Measurements from ENCODE around the gene CPTP.
"Not testable (repeated sequence)": the region's sequence is repeated elsewhere in the genome, so short reads cannot be mapped to it uniquely, and the experiment has no call there.

The CPTP gene

DNA sequence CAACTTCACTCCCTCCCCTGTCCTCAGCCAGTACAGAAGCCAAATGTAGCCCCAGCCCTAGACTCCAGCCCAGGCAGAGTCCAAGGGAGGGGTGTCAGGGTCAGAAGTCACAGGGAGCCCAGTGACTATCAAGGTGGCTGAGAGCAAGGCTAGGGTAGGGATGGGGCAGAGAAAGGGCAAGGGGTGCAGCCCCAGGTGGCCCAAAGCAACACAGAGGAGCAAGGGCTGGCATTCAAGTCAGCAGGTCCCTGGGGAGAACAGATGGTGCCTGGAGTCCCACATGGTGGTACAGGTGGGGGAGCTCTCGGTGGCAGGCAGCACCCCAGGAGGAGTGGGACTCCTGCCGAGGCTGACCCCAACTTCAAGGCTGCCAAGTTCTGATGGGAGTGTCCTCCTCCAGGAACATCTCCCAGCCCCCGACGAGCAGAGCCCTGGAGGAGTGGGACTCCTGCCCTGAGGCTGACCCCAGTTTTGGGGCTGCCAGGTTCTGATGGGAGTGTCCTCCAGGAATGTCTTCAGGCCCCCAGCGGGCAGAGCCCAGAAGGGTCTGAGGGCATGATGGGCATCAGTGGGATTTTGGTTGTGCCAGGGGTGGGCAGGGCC lies 28.3 kb downstream of the CPTP start:
- no peak for DNase-seq

DNA sequence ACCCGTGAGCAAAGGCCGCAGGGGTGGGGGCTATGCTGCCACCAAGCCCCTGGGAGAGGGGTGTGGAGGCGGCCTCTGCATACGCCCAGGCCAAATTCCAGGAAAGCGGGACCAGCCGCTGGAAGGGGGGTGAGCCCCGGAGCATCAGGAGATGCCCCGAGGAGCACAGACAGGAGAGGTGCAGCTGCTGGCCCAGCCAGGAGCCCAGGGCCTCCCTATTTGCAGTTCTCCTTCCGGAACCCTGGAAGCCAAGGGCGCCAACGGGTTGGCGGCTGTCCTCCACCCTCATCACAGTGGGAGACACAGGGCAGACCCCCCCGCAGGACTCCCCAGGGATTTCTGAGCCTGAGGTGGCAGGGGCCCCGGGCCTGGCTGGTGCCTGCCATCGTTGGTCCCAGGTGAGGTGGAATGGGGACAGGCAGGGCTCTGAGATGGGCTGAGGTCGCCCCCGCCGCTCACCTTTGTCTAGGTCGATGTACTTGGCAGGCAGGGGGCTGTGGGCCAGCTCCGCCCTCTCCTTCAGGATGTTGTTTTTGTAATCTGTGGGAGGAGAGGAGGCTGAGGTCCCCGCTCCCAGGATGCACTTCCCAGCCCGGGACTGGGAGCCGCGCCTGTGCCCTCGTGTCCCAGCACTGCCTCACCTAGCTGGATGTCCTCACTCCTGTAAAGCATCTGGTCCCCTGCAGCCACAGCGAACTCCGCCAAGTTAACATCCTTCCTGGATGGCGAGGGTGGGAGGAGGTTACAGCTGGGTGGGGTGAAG lies 29.0 kb downstream of the CPTP start:
- no peak for DNase-seq

DNA sequence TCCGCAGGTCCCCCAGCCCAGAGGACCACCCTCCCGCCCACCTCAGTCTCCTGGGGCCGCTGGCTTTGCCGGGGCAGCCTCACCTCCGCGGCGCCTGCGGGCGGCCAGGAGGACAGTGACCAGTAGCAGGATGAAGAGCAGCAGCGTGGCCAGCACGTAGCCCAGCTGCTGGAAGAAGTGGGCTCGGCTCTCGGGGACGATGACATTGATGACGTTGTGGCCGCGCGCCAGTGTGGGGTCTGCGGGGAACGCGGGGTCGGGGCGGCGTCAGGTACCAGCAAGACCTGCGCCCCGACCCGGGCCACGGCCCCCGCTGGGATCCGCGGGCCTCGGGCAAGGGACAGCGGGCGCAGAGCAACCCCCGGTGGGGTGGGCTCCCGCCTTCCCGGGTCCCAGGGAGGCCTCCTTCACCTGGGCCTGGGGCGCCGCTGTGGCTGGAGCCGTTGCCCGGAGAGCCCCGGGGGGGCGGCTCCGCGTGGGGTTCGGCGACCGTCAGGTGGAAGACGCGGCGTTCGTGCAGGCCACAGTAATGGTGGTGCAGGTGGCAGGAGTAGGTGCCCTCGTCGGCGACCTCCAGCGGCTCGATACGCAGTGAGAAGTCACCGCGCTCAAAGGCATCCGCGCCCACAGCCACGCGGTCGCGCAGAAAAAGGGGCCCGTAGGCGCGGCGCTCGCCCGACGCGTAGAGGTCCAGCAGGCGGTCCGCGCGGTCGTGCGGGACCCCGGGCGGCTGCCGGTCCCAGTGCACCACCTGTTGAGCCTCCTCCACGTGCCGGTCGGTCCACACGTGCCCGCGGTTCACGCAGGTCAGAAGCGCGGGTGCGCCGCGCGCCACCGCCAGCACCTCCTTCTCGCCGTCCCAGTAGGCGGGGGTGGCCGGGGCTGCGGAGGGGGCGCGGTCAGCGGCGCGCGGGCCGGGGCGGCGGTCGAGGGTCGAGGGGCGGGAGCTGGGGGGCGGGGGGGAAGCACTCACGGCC lies 30.0 kb downstream of the CPTP start:
- no peak for DNase-seq

DNA sequence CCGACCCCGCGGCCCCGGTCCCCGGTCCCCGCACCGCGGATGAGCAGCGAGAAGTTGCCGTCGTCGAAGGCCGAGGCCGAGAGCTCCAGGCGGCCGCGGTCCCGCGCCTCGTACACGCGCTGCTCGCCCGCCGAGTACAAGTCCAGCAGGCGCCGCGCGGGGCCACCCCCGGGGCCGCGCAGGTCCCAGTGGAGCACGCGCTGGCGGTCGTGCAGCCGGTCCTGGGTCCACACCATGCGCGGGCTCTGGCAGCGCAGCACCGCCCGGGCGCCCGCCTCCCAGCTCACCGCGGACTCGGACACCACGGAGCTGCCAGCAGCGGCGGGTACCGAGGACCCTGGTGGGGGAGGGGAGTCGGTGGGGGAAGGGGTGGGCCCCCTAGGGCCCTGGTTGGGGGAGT lies 30.8 kb downstream of the CPTP start:
- DNase-seq: peak; percentile 43 to 73 (median 54)

DNA sequence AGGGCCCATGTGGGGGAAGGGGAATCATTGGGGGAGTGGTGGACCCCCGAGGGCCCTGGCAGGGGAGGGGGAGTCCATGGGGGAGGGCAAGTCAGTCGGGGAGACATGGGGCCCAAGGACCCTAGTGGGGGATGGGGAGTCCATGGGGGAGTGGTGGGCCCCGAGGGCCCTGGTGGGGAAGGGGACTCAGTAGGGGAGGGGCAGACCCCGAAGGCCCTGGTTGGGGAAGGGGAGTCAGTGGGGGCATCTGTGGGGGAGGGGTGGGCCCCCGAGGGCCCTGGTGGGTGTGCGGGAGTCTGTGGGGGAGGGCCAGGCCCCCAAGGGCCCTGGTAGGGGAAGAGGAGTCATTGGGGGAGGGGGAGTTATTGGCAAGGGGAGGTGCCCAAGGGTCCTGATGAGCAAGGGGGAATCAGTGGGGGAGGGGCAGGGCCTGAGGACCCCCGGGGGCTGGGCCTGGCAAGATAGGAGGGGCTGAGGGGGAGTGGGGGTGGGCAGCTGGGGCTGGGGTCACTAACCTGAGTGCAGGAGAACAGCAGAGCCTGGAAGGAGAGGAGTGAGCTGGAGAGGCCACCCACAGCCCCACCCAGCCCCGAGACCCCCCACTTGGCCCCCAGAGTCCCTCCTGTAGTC lies 31.7 kb downstream of the CPTP start:
- no peak for DNase-seq

DNA sequence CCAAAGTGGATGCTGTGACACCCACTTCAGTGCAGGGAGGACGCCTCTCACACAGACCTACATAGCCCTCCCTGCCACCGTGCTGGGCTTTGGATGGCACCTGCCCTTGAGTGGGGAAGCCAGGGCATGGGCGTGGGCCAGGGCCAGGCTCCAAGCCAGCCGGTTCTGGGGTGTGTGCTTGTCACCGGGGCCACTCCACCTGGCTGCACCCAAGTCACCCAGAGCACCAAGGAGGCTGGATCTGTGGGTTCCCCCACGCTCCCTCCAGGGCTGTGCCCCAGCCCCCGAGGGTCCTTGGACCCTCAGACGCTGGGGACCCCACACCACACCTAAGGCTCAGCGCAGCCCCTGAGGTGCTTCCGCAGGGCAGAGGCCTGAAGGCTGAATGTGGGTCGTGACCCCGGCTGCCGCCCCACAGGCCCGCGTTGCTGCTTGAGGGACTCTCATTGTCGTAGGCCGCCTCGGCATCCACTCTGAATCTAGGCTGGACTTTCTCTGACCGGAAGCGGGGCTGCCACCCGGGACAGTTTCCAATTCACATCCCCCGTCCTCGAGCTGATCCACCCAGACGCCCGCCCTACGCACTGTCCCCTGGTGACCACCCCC lies 32.3 kb downstream of the CPTP start:
- DNase-seq: no peak

DNA sequence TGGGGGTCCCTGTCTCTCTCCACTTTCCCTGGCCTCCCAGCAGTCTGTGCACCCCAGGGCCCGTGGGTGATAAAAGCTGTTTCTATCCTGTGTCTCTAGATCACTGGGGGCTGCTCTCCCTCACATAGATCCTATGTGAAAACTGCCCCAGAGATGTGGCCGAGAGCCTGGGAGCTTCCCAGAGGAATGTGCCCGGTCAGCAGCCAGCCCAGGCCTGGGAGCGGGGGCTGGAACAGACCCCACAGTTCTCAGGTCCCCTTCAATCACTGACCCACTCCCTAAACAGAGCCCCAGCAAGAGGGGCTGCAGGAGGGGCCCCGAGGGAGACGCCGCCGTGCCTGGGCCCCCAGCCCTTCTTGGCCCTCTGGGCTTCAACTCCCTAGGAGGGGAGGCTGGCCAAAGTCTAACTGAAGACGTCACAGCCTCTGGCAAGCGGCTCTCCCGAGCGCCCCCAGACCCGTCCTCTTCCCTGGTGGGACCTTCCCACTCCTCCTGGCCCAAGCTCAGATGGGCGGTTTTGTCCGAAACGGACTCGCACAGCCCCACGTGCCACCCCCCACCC lies 33.4 kb downstream of the CPTP start:
- DNase-seq: no peak

DNA sequence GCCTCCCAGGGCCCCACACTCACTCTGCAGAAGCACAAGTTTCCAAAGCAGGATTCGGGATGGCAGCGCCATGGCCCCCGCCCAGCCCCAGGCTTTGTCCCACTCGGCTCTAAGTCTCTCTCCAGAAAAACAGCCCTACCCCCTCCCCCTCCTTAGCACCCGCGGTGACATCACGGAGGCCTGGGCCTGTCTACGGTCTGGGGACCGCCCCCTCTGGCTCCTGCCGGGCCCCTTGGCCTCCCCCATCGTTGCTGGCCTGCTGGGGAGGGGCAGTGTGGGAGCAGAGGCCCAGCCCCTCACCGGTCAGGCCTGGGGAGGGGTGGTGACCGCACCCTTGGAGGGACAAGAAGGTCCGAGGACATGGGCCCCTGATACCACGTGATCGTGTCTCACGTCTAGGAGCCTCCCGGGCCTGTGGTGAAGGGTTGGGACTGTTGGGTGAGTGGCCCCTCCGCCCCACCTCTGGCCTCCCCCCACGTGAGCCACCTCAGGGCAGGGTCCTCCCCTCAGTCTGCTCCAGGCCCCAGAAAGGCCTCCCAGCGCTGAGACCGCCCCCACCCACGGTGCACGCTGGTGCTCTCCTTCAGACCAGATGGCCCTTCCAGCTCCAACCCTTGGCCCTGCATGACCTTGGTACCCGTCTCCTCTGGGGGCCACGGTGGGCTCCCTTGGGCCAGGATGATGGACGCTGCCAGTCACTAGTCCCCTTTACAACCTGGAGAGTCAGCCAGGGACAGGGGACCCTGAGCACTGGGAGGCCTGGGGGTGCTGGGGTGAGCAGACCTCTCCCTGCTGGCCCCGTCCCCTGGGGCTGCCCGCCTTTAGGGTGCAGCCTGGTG lies 34.0 kb downstream of the CPTP start, which contains the start of gene MXRA8:
MXRA8 (minus strand) TSS at position 123 of the 839 bp plus-strand sequence; CDS start at position 72, 51 bp downstream.
- DNase-seq: no peak

DNA sequence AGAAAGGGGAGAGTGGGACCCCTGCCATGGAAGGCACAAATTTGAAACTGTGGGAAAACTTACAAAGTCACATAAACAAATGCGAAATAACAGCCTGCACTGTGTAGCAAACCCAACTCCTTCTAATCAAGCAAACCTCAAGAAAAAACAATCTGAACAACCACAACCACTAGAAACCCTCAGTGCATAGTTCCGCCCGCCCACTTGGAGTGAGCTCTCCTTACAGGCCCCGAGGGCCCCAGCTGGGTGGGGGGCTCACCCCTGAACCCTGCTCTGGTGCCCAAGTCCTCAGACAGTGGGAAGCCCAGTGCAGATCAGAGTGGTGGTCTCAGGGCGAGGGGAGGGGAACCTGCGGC lies 34.7 kb downstream of the CPTP start:
- no peak for DNase-seq

DNA sequence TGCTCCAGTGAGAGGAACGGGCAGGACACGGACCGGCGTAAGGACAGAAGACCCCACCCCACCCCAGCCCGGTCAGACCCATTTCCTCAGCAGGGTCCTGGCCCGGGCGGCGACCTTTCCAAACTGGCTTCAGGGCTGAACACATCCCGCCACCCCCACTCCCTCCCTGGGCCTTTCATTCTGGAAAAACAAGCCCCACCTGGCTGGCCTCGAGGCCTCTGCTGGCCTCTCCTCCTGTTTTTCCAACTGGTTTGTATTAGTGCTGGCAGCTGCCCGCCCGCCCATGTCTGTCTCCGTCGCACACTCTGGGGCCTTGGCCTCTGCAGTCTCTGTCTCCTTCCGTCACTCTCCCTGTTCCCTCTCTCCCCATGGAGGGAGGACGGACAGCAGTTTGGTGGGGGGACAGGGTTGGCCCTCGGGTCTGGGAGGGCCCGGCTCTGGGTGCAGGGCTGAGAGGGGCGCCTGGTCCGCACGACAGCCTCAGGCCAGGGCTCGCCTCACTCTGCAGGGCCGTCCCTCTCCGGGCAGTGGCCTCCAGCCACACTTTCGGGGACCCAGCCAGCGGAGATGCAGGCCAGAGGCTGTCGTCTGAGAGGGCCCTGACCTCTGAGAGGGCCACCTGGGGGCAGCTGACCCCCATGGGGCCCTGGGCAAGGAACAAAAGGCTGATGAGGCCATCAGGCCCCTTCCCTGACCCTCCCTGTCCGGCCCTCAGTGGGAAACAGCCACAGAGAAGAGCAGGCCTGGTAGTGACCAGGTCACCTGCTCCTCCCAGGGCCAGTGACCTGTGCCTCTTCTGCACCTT lies 35.3 kb downstream of the CPTP start:
- DNase-seq: no peak

DNA sequence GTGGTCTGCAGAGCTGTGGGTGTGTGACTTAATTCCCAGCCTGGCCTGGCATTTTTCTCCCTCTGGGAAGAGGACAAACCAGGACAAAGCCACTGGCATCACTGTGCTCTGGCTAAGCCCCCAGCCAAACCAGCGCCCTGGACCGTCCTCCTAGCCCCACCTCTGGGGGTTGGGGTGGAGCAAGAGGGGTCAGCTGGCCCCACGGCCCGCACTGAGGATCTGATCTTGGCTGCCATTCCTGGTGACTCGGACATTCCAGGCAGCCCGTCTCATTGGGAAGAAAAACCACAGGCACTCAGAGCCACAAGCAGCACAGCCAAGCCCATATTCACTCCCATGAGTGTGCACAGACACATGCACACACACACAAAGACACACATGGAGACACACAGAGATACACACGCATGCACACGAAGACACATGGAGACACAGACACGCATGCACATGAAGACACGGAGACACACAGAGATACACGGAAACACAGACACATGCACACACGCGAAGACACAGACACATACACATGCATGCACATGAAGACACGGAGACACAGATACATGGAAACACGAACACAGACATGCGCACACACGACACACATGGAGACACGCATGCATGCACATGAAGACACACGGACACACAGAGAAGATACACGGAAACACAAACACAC lies 36.0 kb downstream of the CPTP start:
- no peak for DNase-seq

DNA sequence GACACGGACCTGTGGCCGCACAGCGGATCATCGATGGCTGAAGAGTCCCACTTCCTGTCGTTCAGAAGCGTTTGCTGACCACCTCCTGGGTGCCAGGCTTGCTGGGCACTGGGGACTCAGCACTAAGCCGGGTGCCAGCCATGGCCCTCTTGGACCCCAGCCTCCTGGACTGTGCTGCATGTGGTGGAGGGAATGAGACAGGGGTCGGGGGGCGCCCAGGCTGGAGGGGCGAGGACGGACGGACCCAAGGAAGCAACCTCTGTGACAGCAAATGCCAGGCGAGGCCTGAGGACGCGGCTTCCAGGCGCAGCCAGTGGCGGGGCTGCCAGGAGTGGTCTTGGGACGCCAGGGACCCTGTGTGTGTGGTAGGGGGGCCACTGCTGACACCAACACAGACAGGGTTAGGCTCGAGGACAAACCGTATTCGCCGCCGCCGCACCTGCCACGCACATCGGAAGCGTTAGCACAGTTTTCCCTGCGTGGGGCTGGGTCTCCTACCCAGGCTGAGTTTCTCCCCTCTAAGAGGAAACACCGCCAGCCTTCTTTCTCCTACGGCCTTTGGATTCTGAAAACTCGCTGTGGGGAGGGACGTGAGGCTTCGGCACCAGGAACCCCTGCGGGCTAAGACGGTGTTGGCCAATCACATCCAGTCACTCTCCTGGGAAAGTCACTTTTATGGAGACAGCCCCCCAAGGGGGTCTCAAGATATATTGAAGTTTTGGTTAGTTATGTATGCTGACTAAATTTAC lies 36.8 kb downstream of the CPTP start:
- DNase-seq: no peak

DNA sequence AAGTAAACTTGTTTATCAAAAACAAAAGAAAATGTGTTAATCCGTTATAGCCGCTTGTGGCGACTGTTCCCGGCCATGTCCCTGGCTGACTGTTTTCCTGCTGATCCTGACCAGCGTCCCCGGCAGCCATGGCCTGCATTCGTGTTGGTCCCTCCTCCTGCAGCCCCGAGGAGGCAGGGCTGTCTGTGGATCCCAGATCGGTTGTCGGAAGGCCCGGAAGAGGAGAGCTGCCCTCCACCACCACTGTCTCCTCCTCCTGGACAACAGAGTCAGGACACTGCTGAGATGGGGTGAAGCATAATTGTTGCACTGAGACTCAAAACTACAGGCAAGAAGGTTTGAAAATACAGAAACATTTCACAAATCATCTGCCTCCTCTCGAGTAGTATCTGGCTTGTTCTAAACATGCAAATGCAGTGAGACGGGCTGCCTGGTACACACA lies 37.4 kb downstream of the CPTP start:
- DNase-seq: no peak

DNA sequence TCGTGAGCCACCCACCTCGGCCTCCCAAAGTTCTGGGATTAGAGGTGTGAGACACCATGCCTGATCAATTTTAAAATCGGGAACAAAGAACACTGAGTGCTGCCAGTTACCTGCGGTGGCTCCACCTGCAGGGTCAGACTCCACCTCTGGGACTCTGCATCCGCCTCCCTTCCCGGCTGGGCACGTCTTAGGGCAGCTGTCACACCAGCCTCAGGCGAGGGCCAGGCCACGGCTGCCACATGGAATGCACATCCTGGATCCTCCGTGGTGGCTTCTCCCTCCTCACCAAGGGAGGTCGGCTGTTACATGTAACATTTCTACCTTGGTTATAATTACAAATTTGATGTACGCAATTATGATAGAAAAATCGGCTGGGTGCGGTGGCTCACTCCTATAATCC lies 39.7 kb downstream of the CPTP start:
- DNase-seq: no peak

DNA sequence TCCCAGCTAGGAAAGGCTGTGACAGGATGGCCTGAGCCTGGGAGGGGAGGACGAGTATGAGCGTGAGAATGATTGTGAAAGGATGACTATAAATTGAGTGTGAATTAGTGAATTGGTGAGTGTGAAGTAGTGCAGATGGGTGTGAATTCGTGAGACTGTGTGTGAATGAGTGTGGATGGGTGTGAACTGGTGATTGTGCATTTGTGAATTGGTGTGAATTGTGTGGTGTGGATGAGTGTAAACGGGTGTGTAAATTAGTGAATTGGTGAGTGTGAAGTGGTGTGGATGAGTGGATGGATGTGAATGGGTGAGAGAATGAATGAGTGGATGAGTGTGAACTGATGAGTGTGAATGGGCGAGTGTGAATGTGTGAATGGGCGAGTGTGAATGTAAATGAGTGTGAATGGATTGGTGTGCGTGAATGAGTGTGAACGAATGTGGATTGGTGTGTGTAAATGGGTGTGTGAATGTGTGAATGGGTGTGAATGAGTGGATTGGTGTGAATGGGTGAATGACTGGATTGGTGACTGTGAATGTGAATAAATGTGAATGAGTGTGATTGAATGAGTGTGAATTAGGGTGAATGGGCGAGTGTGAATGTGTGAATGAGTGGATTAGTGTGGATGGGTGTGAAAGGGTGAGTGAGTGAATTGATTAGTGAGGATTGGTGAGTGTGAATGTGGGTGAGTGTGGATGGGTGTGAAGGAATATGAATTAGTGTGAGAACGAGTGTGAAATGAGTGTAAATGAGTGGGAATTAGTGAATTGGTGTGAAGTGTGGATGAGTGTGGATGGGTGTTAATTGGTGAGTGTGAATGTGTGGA lies 41.5 kb downstream of the CPTP start:
- no peak for DNase-seq

DNA sequence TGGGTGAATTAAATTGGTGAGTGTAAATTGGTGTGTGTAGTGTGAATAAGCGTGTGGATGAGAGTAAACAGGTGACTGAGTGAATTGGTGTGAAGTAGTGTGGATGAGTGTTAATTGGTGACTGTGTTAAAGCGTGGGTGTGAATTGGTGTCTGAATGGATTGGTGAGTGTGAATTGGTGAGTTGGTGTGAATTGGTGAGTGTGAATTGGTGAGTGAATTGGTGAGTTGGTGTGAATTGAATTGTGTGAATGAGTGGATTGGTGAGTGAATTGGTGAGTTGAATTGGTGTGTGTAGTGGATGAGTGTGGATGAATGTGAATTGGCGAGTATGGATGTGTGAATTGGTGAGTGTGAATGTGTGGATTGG lies 42.1 kb downstream of the CPTP start:
- no peak for DNase-seq

DNA sequence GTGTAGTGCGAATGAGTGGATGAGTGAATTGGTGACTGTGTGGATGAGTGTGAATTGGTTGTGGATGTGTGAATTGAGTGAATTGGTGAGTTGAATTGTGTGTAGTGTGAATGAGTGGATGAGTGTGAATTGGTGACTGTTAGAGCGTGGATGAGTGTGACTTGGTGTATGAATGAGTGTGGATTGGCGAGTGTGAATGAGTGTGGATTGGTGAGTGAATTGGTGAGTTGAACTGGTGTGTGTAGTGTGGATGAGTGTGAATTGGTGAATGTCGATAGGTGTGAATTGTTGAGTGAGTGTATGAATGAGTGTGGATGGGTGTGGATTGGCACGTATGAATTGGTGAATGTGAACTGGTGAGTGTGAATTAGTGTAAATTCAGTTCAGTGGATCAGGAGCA lies 42.7 kb downstream of the CPTP start:
- DNase-seq: no peak

DNA sequence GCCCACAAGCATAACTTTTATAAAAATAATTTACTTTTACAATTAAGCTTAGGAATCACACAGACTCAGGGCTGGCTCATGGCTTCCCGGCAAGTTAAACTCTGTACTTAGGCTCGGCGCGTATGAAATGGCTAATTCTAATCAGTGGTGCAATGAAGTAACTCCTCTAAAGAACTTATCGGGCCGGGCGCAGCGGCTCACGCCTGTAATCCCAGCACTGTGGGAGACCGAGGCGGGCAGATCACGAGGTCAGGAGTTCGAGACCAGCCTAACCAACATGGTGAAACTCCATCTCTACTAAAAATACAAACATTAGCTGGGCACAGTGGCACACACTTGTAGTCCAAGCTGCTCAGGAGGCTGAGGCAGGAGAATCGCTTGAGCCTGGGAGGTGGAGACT lies 45.5 kb downstream of the CPTP start:
- not testable (repeated sequence) for DNase-seq
